Measurements from ENCODE around the gene EP400. TPM values are rescaled to one million over a fixed set of nuclear protein-coding genes. Genes with fewer than 3 reads are reported as not detected.

Gene EP400
- 41.4 TPM for total RNA-seq
- long read RNA-seq, full-length matches to known transcripts, result 2 of 22 reads
- long read RNA-seq, partial matches to known transcripts, result 14 of 22 reads
- long read RNA-seq, other reads (novel, unspliced or antisense), result 6 of 22 reads

GRCh38 chr12:131949431-131950181, at the start of gene EP400:
Gene EP400 (plus strand): TSS chr12:131949942. CDS start chr12:131960620, 10,678 bp downstream.
- Histone ChIP-seq H3K27me3 (no peaks in the 10 kb centered on the region), H3K27ac (peak within 1 kb of the TSS; percentile 77), H3K4me1 (peaks cover 18% of the 10 kb centered on the region), H3K9me3 (no peaks in the 10 kb centered on the region), H3K4me3 (peak within 1 kb of the TSS; percentile 90), H3K36me3 (no peaks in the 10 kb centered on the region)
- intact Hi-C loops (cut with DNase I), result no loop called here
- DNase-seq, result peak; percentile 99
- ATAC-seq, result peak; percentile 99
- TF ChIP-seq CTCF (IDR thresholded peaks at IDR 0.05), result peak; percentile 39

- no peak overlapping the region for H3K4me3 ChIP-seq
- H3K36me3 ChIP-seq, result no peaks in the 10 kb centered on the region
- no peaks in the 10 kb centered on the region for H3K27me3 ChIP-seq
- peaks cover 40% of the 10 kb centered on the region for H3K4me1 ChIP-seq
- no peak overlapping the region for H3K27ac ChIP-seq
- no peaks in the 10 kb centered on the region for H3K9me3 ChIP-seq
- TF ChIP-seq CTCF (IDR thresholded peaks at IDR 0.05), result no peak
- intact Hi-C loops (cut with DNase I), result no loop called here
- ATAC-seq, result no peak
- DNase-seq, result no peak
Measured at GRCh38 chr12:131900397-131900796, 49.3 kb upstream of the EP400 start.

GRCh38 chr12:131901431-131902331, 48.1 kb upstream of the EP400 start:
- TF ChIP-seq CTCF (IDR thresholded peaks at IDR 0.05), result no peak
- H3K4me1 ChIP-seq, result peaks cover 32% of the 10 kb centered on the region
- H3K9me3 ChIP-seq, result no peaks in the 10 kb centered on the region
- peak; percentile 70 for DNase-seq
- H3K36me3 ChIP-seq, result no peaks in the 10 kb centered on the region
- ATAC-seq, result peak; percentile 45
- H3K27me3 ChIP-seq, result no peaks in the 10 kb centered on the region
- intact Hi-C loops (cut with DNase I), result no loop called here
- no peak overlapping the region for H3K27ac ChIP-seq
- no peak overlapping the region for H3K4me3 ChIP-seq

- TF ChIP-seq CTCF (IDR thresholded peaks at IDR 0.05), result no peak
- DNase-seq (no peak), ATAC-seq (peak; percentile 37)
- Histone ChIP-seq H3K4me3 (no peak overlapping the region), H3K9me3 (no peaks in the 10 kb centered on the region), H3K4me1 (peaks cover 23% of the 10 kb centered on the region), H3K27ac (no peak overlapping the region), H3K36me3 (no peaks in the 10 kb centered on the region), H3K27me3 (no peaks in the 10 kb centered on the region)
- intact Hi-C loops (cut with DNase I), result no loop called here
Measured at GRCh38 chr12:131902332-131903241, 47.2 kb upstream of the EP400 start.

Measured in upper lobe of right lung (tissue), 1 donor.